SIG-M5 (cell line): Measurements from ENCODE around the gene NR1D2.

Experiments
- DNase-seq: peaks from one replicate; lab custom pipeline; 2025; lab: John Stamatoyannopoulos, UW

The NR1D2 gene

DNA sequence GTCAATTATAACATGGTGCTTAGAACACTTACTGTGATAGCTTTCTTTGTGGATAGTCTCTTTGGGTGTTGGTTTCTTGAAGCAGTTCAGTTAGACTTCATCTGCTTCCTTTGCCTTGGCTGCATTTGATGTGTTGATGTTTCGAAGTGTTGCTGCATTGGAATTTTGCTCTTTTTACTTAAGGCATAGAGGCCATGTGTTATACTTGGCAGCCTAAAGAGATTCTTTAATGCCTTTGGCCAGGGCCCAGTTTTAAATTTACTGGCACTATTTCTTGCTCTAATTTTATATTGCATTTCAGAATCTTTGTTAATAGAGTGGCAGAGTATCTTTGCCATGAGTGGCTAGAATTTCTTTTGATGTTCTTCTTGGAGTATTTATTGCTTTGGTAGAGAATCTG lies 21.2 kb downstream of the NR1D2 start:
- no peak for DNase-seq

DNA sequence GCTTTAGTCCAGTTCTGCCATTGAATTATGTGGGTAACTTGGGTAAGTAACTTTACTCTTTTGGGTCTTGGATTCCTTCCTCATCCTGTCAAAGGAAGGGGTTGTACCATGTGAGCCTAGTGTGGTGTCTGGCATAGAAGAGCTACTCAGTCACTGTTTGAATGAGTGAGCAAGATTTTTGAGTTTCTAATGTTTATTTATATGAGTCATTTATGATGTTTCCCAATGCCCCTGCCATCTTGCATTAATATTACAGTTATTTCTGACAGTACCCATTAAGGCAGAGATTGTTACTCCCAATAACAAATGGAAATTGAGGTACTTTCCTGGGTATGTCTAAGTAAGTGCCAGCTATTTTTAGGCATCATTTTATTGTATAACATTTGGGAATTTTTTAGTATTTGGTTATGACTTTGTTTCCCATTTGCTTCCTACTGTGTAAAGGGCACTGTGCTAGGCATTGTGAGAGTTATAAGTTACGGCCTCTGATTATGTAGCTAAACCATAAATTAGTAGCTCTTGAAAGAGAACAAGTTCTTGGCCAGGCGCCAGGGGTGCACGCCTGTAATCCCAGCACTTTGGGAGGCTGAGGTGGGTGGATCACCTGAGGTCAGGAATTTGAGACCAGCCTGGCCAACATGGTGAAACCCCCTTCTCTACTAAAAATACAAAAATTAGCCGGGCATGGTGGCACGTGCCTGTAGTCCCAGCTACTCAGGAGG lies 23.5 kb downstream of the NR1D2 start:
- DNase-seq: no peak

DNA sequence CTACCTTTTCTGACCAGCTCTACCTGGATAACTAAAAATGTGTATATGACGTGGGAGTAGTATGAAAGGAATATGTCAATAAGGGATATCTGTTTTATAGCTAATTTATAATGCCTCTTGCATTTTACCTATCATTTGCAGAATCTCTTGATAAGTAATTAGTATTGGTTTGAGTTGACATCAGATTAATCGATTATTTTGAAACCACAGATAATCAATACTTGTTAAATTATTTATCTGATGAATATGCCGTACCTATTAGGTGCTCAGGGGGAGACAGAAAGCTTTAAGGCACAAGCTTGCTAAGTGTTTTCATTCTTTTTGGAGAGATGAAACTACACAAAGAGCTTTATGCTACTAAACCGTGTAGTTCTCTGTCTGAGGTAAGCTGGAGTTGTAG lies 24.3 kb downstream of the NR1D2 start:
- no peak for DNase-seq

DNA sequence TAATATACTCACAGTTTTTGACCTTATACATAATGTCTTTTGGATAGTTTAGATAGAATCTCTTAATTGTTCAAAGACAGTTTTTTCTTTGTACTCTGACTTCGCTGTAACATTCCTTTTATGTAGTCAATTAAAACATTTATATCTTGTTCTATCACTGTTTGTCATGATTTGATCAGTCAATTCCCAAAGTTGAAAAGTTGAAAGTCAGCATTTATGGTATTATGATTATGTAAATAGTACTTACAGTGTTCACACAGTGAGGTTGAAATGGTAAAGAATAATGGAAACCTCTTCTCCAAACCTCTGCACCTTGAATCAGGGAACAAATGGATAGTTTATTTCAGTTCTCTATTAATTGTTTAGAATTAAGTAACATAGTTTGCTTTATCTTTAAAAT lies 26.6 kb downstream of the NR1D2 start:
- DNase-seq: no peak

DNA sequence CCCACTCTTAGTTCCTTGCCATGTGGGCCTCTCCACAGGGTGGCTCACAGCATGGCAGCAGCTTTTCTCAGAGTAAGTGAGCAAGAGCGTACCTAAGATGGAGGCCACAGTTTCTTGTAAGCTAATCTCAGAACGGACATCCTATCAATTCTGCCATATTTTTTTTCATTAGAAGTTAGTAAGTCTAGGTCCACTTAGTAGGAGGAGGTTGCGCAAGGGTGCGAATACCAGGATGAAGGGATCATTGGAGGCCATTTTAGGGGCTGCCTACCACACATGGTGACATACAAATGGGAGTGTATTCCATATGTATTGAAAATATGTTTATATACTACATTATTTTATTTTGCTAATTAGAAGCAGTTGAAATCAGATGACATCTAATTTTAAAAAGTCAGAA lies 31.5 kb downstream of the NR1D2 start:
- DNase-seq: no peak

DNA sequence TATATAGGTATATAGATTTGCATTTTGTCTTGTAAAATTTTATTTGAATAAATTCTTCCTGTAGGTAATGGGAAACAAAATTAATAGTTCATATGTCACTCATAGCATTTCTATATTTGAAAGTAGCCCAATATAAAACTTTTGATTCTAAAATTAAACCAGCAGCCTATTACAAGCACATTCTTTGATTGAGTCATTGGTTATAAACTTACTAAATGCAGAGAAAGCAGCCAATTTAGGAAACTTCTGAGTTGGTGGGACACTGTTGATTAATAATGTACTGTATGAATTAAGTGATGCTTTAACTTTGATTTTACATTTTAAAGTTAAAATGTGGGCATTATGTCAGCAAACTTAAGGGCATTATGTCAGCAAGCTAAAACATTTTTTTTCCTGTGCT lies 34.5 kb downstream of the NR1D2 start:
- DNase-seq: no peak

DNA sequence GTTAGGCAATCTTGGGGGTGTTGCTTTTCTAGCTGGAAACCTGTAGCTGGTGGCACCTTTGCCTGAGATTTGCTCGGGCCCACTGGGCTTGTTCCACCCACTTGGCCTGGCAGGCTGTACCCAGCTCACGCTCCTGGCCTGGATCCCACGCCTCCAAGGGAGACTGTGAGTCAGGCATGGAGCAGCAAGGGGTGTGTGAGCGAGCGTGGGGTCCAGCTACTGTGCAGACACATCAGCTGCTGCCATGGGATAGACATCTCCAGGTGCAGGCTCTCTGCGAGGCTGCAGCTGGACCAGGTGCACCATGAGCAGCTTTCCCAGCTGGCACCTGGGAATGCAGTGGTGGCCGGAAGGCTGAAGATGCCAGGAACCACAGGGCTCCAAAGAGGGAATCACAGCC lies 36.0 kb downstream of the NR1D2 start:
- DNase-seq: no peak

DNA sequence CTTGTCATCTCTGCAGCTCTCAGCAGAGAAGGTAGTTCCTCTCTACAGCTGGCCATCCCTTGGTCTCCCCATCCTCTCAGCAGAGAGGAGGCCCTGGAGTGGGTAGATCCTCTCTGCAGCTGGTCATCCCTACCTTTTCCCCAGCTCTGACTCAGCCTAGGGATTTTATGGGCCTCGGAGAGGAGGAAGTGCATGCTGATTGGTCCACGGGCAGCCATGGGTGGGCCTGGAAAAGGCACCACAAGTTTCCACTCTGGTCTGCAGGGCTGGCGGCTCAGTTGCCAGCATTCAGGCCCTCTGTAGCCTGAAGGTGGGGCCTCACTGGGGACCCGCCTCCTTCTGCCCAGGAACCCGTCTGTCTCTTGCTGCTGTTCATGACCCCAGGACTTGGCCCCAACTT lies 36.9 kb downstream of the NR1D2 start:
- DNase-seq: no peak

DNA sequence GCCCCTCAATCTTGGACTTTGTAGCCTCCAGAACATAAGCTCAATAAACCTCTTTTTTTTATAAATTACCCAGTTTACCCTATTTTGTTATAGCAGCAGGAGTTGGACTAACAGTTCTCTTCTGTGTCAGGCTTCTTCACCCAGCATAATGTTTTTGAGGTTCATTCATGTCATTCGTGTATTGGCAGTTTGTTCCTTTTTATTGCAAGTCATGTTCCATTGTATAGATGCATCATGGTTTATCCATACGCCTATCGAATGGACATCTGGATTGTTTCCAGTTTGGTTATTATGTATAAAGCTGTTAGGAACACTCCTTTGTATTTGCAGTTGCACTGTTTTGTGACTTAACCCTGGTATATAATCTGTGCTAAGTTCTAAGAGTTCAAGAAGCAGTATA lies 39.8 kb downstream of the NR1D2 start:
- DNase-seq: no peak

DNA sequence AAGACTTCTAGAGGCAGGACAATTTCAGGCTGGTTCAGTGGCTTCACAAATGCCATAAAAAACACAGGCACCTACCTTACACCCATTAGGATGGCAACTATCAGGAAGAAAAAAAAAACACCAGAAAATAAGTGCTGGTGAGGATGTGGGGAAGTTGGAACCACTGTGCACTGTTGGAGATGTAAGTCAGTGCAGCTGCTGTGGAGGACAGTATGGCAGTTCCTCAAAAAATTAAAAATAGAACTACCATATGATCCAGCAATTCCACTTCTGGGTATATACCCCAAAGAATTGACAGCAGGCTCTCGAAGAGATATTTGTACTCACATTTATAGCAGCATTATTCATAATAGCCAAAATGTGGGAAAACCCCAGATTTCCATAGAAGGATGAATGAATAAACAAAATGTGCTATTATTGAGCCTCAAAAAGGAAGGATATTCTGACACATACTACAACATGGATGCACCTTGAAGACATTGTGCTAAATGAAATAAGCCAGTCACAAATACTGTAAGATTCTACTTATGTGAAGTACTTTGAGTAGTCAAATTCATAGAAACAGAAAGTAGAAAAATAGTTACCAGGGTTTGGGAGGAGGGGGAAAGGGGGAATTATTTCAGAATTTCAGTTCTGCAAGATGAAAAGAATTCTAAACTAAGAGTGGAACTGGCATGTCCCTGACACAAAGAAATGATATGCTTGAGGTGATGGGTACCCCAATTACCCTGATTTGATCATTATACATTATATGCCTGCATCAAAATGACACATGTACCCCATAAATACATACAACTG lies 40.9 kb downstream of the NR1D2 start:
- no peak for DNase-seq

DNA sequence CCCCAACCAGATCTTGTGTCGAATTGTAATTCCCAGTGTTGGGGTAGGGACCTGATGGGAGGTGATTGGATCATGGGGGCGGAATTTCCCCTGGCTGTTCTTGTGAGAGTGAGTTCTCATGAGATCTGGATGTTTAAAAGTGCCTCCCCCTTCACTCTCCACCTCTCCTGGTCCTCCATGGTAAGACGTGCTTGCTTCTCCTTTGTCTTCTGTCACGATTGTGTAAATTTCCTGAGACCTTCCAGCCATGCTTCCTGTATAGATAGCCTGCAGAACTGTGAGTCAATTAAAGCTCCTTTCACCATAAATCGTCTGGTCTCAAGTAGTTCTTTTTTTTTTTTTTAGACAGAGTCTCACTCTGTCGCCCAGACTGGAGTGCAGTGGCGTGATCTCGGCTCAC lies 42.3 kb downstream of the NR1D2 start:
- DNase-seq: no peak

DNA sequence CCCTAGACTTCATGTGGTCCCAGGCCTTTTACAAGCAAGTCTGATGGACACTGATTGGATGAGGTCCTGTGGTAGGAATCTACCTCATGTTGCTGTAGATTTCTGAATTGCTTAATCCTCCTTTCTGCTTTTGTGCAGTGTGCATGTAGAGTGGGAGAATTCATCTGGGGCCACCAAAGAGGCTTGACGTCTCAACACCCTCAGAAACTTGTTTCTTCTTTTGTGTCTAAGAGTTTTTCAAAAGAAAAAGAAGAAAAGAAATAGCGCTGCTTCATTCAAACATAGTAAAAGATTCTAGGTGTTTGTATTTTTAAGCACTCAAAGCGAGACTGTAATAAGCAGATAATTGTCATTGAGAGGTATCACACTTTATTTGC lies 46.2 kb downstream of the NR1D2 start:
- DNase-seq: no peak

DNA sequence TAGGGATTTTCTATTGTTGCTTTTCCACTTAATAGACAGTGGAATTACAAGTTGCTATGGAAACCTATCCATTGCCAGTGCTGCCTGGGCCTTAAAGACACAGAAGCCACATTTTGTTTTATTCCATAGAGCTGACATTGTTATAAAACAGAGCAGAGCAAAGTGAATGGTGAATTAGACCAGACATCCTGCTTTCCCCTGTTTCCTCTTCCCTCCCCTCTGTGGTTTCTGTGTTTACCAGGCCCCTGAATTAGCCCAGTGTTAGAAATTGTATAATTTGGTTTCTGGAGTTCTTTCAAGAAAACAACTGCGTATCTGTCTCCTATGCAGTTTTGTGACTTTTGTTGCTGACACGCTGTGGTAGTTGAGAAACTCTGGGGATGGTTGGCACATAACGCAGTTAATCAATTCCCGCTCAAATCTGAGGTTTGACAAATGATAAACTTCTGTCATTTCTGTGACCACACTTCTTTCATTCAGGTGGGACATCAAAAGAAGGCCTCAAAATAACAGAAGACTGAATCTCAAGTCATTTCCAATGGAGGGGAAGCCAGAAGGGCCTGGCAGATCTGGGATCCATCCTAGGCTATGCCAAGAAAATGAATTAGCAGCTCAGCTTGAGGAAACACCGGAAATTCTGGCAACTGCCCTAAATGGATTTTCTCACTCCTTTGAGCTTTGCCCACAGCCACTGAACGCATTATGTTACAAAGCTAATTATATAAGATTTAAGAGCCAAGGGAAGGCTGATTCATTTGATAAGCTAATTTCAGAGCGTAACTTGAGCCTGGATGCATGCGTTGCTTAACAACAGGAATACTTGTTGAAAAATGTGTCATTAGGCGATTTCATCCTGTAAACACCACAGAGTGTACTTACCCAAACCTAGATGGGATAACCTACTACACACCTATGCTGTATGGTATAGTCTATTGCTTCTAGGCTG lies 46.9 kb downstream of the NR1D2 start:
- no peak for DNase-seq

DNA sequence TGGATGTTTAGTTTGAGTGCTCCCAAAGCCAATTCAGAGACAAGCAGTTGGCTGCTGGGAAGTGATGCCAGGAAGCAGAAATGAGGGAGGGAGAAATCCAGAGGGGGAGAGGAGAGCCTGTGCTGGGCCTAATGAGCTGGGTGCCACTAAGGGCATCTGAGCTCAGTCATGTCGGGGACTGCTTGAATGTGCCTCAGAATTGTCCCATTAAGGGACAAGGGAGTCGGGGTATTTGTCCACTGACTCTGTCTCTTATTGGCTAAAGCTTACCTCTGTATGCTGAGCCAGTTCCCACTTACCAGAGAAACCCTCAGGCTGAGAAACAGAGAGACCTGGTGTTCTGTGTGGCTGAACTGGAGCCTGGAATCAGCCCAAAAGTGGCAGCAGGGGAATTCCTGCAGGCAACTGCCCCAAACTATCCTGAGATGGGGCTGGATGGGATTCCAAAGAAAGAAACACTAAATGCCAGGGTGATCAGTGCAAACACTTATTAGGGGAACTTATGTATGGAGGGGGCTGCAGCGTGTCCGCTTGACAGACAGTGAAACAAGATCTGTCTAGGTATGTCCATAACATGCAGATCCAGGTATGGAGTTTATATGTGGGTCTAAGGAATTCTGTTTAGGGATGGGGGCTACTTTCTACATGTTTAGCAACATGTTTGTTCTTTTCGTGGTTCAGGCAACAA lies 48.6 kb downstream of the NR1D2 start:
- no peak for DNase-seq

DNA sequence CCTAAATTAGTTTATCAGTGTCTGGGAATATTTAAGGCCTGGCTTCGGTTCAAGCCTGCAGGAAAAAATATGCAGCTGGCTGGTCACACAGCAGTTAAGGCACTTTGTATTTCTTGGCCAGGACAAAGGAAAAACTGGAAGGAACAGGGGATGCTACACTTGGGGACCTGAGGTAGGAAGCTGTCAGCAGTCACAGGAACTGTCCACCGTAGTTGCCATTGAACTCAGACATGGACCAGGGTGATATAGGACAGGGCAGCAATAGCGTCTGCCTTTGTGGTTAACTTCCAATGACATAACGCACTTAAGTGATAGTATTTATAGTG lies 49.1 kb downstream of the NR1D2 start:
- DNase-seq: no peak

DNA sequence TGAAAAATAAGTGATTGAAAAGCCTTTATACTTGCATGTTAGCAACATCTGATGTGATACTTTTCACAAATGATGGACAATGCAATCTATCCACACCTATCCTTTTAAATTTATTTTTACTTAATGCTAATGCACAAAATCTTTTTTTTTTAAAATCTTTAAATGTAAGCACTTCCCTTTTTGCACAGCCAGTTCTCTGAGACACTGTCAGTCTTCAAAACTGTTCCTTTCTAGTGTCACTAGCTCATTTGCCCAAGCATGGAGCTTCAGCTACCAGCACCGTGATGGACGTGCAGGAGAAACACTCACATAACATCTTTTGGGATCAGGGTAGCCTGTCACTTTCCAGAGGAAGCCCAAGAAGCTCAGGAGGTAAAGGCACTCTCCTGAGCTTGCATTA lies 50.1 kb downstream of the NR1D2 start:
- no peak for DNase-seq

DNA sequence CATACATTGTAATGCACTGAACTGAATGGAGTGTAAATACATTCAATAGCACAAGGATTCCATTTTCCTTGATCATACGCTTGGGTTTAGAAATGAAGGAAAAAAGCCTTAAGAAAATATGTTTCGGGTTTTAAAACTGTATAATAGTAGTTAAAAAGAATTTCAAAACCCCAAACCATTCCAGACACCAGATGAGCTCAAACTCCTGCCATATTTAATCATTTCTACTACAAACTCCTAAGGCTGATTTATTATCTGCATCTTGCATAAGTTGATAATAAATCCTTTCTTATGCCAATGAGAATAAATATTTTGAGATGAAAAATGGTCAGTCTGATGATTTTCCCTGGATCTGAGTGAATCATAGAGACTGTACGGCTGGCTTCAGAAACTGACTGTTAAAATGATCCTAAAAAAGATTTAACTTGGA lies 51.0 kb downstream of the NR1D2 start:
- DNase-seq: no peak

DNA sequence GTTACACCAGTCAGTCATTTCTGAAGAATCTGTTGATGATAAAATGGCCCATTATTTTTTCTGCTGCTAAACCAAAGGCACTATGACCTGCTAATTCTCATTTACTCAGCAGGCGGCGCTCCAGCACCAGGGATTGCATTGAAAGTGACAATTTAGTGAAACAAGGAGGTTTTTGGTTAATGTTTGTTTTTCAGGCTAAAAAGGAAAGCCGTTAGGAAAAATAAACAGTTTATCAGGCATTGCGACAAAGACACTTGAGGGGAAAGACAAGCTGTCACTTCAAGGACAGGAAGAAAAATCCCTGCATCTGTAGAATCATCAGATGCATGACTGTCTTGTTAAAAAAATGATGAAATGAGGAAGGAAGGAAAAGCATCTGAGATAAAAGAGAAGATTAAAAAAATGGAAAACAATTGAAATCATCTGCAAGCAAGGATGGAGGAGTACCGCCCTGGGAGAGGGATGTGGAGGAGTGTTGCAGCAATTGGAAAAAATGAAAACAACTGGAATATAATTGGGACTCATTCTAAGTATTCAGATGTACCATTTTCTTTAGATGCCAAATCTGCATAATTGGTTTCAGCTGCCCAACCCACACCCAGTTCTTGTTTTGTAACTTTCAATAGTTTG lies 54.0 kb downstream of the NR1D2 start:
- no peak for DNase-seq

DNA sequence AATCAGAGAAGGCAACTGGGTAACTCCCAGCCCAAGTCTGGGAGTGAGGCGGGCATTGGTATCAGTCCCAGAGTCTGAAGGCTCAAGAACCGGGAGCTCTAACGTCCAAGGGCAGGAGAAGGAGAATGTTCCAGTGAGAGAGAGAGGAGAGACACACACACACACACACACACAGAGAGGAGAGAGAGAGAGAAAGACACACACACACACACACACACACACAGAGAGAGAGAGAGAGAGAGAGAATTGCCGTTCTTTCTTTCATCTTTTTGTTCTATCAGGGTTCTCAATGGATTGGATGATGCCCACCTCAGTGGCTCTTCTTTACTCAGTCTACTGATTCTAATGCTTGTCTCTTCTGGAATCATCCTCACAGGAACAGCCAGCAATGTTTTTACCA lies 57.0 kb downstream of the NR1D2 start:
- DNase-seq: no peak

DNA sequence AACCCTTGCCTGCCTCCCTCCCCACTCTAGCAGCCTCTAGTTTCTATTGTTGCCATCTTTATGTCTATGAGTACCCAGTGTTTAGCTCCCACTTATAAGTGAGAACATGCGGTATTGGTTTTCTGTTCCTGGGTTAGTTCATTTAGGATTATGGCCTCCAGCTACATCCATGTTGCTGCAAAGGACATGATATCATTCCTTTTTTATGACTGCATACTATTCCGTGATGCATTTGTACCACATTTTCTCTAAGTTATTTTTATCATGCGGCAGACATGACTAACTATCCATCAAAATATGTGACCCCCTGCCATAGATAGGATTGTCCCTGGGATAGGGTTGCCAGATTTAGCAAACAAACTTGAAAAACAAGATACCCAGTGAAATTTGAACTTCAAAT lies 58.4 kb downstream of the NR1D2 start:
- no peak for DNase-seq

DNA sequence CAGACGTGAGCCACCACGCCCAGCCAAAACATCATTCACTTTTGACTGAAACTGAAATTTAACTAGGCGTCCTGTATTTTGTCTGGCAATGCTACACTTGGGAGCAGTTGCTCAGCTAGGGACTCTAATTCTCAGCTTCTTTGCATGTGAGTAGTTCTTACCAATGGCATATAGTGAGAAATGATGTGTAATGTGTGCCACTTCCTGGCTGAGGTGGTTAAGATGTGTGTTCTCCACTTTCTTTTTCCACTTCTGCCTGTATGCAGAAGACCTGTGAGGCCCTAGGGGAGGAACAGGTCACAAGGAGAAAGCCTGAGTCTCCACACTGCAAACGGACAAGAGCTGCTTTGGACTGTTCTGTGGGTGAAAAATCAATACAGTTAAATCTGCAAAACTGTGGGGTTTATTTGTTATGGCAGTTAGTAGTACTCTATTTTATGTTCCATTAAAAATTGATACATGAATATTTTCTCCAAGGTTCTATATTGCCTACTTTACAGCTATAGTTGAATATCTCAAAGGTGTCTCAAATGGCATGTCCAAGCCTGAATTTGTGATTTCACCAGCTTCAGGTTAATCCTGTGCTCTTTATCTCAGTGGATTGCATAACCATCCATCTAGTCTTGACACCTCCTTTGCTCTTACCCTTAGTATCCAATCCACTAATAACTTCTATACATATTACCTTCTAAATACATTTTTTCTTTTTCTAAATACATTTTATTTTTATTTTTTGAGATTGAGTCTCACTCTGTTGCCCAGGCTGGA lies 59.3 kb downstream of the NR1D2 start:
- no peak for DNase-seq
